DOHH2 (cell line): ENCODE measurements around the gene LRRC3.

ENCODE experiments used
- H3F3A ChIP-seq: fragments of 200-600 bp; sonication (generic), shearing (Covaris generic); 2 replicates; pipeline ENCODE4 v1.6.0; 2016; ENCODE audit warnings: antibody characterized with exemption, mild to moderate bottlenecking; ENCODE audit not compliant: control insufficient read depth, insufficient read depth
- H3K27ac ChIP-seq: fragments of 200-600 bp; sonication (generic); 2 replicates; pipeline ENCODE4 v1.5.1; 2014; ENCODE audit warnings: low read depth, mild to moderate bottlenecking, low read length, moderate library complexity
- H3K27me3 ChIP-seq: fragments of 200-600 bp; sonication (generic); 2 replicates; pipeline ENCODE4 v1.6.1; 2014; ENCODE audit warnings: mild to moderate bottlenecking, low read length, mixed read lengths; ENCODE audit not compliant: control insufficient read depth
- H3K36me3 ChIP-seq: fragments of 200-600 bp; sonication (generic); 2 replicates; pipeline ENCODE4 v1.6.1; 2014; ENCODE audit warnings: mild to moderate bottlenecking, low read length, moderate library complexity, mixed read lengths; ENCODE audit not compliant: control insufficient read depth
- H3K4me1 ChIP-seq: fragments of 200-600 bp; sonication (generic); 2 replicates; pipeline ENCODE4 v1.6.1; 2014; ENCODE audit warnings: mild to moderate bottlenecking, low read length, mixed read lengths; ENCODE audit not compliant: control insufficient read depth
- H3K4me2 ChIP-seq: fragments of 200-600 bp; sonication (generic); 2 replicates; pipeline ENCODE4 v1.6.0; 2014; ENCODE audit warnings: mild to moderate bottlenecking, low read length, moderate library complexity
- H3K4me3 ChIP-seq: fragments of 200-600 bp; sonication (generic); 2 replicates; pipeline ENCODE4 v1.5.1; 2014; ENCODE audit warnings: mild to moderate bottlenecking, low read length, mixed read lengths
- H3K79me2 ChIP-seq: fragments of 200-600 bp; sonication (generic); 2 replicates; pipeline ENCODE4 v1.6.1; 2014; ENCODE audit warnings: mild to moderate bottlenecking, low read length, mixed read lengths; ENCODE audit not compliant: control insufficient read depth
- H3K9me2 ChIP-seq: fragments of 200-600 bp; sonication (generic); replicated peaks from 2 replicates; pipeline ENCODE4 v1.6.1; 2014; ENCODE audit warnings: mild to moderate bottlenecking, low read length, mixed read lengths; ENCODE audit not compliant: control insufficient read depth
- H3K9me3 ChIP-seq: fragments of 200-600 bp; sonication (generic); 2 replicates; pipeline ENCODE4 v1.6.1; 2014; ENCODE audit warnings: antibody characterized with exemption, low read length, mixed read lengths; ENCODE audit not compliant: control insufficient read depth, insufficient read depth
- H4K20me1 ChIP-seq: fragments of 200-600 bp; sonication (generic); 2 replicates; pipeline ENCODE4 v1.6.0; 2014; ENCODE audit warnings: low read depth, mild to moderate bottlenecking, antibody characterized with exemption, low read length, moderate library complexity; ENCODE audit not compliant: control insufficient read depth, insufficient read depth
- CTCF ChIP-seq: fragments of 200-600 bp; sonication (generic); IDR thresholded peaks from one replicate; pipeline ENCODE4 v1.5.1; 2014; ENCODE audit warnings: antibody characterized with exemption, mild to moderate bottlenecking, low read depth, low read length; ENCODE audit not compliant: poor library complexity, severe bottlenecking
- EZH2phosphoT487 ChIP-seq: fragments of 200-600 bp; sonication (generic); IDR thresholded peaks from 2 replicates; pipeline ENCODE4 v1.6.1; 2017; ENCODE audit warnings: borderline replicate concordance, mild to moderate bottlenecking, antibody characterized with exemption, low read length, moderate library complexity, mixed read lengths

LRRC3 gene

GRCh38 chr21:44432841-44433790 is 22.2 kb upstream of the LRRC3 start:
- Histone ChIP-seq H3K4me3 (no peak overlapping the region), H3K27ac (no peak overlapping the region), H3F3A (peaks cover 5% of the 10 kb centered on the region), H3K36me3 (no peaks in the 10 kb centered on the region), H3K4me1 (no peaks in the 10 kb centered on the region), H4K20me1 (no peaks in the 10 kb centered on the region), H3K4me2 (no peak overlapping the region), H3K27me3 (no peaks in the 10 kb centered on the region), H3K79me2 (no peaks in the 10 kb centered on the region), H3K9me3 (peaks cover 8% of the 10 kb centered on the region), H3K9me2 (no peaks in the 10 kb centered on the region)
- TF ChIP-seq EZH2phosphoT487: no peak

GRCh38 chr21:44433791-44434567 is 21.3 kb upstream of the LRRC3 start:
- Histone ChIP-seq H3K27ac (no peak overlapping the region), H3F3A (no peaks in the 10 kb centered on the region), H4K20me1 (no peaks in the 10 kb centered on the region), H3K4me3 (no peak overlapping the region), H3K9me2 (no peaks in the 10 kb centered on the region), H3K4me2 (no peak overlapping the region), H3K9me3 (peaks cover 6% of the 10 kb centered on the region), H3K36me3 (no peaks in the 10 kb centered on the region), H3K27me3 (no peaks in the 10 kb centered on the region), H3K4me1 (no peaks in the 10 kb centered on the region), H3K79me2 (no peaks in the 10 kb centered on the region)
- no peak for TF ChIP-seq CTCF
- TF ChIP-seq EZH2phosphoT487: no peak

GRCh38 chr21:44434568-44434925 is 20.8 kb upstream of the LRRC3 start:
- Histone ChIP-seq H3K36me3 (no peaks in the 10 kb centered on the region), H3K4me1 (no peaks in the 10 kb centered on the region), H3K4me3 (no peak overlapping the region), H3K27me3 (no peaks in the 10 kb centered on the region), H3K79me2 (no peaks in the 10 kb centered on the region), H3K9me2 (no peaks in the 10 kb centered on the region), H3K9me3 (peaks cover 6% of the 10 kb centered on the region), H3F3A (no peaks in the 10 kb centered on the region), H3K4me2 (no peak overlapping the region), H3K27ac (no peak overlapping the region), H4K20me1 (no peaks in the 10 kb centered on the region)
- TF ChIP-seq EZH2phosphoT487 (no peak), CTCF (no peak)
